HepG2 (cell line): ENCODE measurements around the gene CNOT2. TPM values are rescaled to one million over a fixed set of nuclear protein-coding genes. Genes with fewer than 3 reads are reported as not detected.
A peak's percentile ranks its signal among the peaks of the same experiment; 100 is the strongest.

Experiments
- AKNA ChIP-seq: sonication (generic); formaldehyde crosslinking; IDR thresholded peaks from 2 replicates; pipeline ENCODE4 v1.4.0; 2020; ENCODE audit warnings: missing genetic modification reagents, borderline replicate concordance
- IKZF1 ChIP-seq: fragments of 450-650 bp; IDR thresholded peaks from 2 replicates; pipeline ENCODE4 v1.7.1; 2016
- NFATC3 ChIP-seq: sonication (generic); formaldehyde crosslinking; IDR thresholded peaks from 2 replicates; pipeline ENCODE4 v1.5.1; 2020; ENCODE audit warnings: mild to moderate bottlenecking, missing genetic modification reagents
- NR2F2 ChIP-seq: IDR thresholded peaks from 2 replicates; pipeline ENCODE4 v1.6.1; 2012; ENCODE audit warnings: low read depth, inconsistent platforms, borderline replicate concordance
- RBFOX2 ChIP-seq: fragments of 200-400 bp; formaldehyde crosslinking; IDR thresholded peaks from 2 replicates; pipeline ENCODE4 v1.6.1; 2017; ENCODE audit warnings: low read depth, mild to moderate bottlenecking, low read length
- ZNF253 ChIP-seq: sonication (generic); formaldehyde crosslinking; IDR thresholded peaks from 2 replicates; pipeline ENCODE4 v1.8.0; 2022; ENCODE audit warnings: mild to moderate bottlenecking, missing genetic modification reagents, borderline replicate concordance
- ZNF350 ChIP-seq: sonication (generic); formaldehyde crosslinking; IDR thresholded peaks from 2 replicates; pipeline ENCODE4 v1.4.0; 2020; ENCODE audit warnings: mild to moderate bottlenecking, low read depth, missing genetic modification reagents, borderline replicate concordance
- ZNF567 ChIP-seq: sonication (generic); formaldehyde crosslinking; IDR thresholded peaks from 2 replicates; pipeline ENCODE4 v1.8.1; 2023; ENCODE audit warnings: mild to moderate bottlenecking, missing genetic modification reagents, borderline replicate concordance
- ZNF652 ChIP-seq: IDR thresholded peaks from 2 replicates; pipeline ENCODE4 v1.6.1; 2016; ENCODE audit warnings: low read depth, borderline replicate concordance
- ZNF775 ChIP-seq: sonication (generic); formaldehyde crosslinking; IDR thresholded peaks from 2 replicates; pipeline ENCODE4 v1.4.0; 2020; ENCODE audit warnings: missing genetic modification reagents, mild to moderate bottlenecking, moderate library complexity, borderline replicate concordance
- ZNF839 ChIP-seq: sonication (generic); formaldehyde crosslinking; IDR thresholded peaks from 2 replicates; pipeline ENCODE4 v1.4.0; 2020; ENCODE audit warnings: missing genetic modification reagents, mild to moderate bottlenecking, borderline replicate concordance
- ZSCAN30 ChIP-seq: sonication (generic); formaldehyde crosslinking; IDR thresholded peaks from 2 replicates; pipeline ENCODE4 v1.5.0; 2020; ENCODE audit warnings: mild to moderate bottlenecking, missing genetic modification reagents
- polyA plus RNA-seq, 8 experiments: library from polyadenylated mRNA; depleted of rRNA in 3 of 8; stranded (reverse) in 7 of 8; unstranded in 1 of 8; fragments of >200 nt; fragmentation: Illumina TruSeq in 4 of 8; extraction: Trizol in 4 of 8; gene quantifications; 2 replicates each; pipeline versions ENCODE4 v1.2.1 to v1.2.3, GENCODE V29; 2011 to 2016; ENCODE audit warnings: low read depth in 4 of 8, missing spikeins in 1 of 8, mixed read lengths in 1 of 8; ENCODE audit not compliant: insufficient read depth in 1 of 8
- total RNA-seq, 5 experiments: library from RNA; depleted of rRNA; stranded (reverse); fragments of >200 nt; fragmentation: Illumina TruSeq; extraction: Trizol; gene quantifications; 2 replicates each; pipeline ENCODE4 v1.2.3, GENCODE V29; 2016; ENCODE audit warnings: low read depth in 1 of 5
- TF ChIP-seq, protein P1 (sequence below): sonication (generic); formaldehyde crosslinking; IDR thresholded peaks from 2 replicates; pipeline ENCODE4 v1.5.0; 2020; ENCODE audit warnings: missing genetic modification reagents
- TF ChIP-seq, protein P2 (sequence below): sonication (generic); formaldehyde crosslinking; IDR thresholded peaks from 2 replicates; pipeline ENCODE4 v1.4.0; 2020; ENCODE audit warnings: missing genetic modification reagents, borderline replicate concordance
- TF ChIP-seq, protein P3 (sequence below): sonication (generic); formaldehyde crosslinking; IDR thresholded peaks from 2 replicates; pipeline ENCODE4 v1.5.1; 2020; ENCODE audit warnings: mild to moderate bottlenecking, missing genetic modification reagents, moderate library complexity

The CNOT2 gene
- total and polyA plus RNA-seq, 2 of the 13 experiments (the other 11 are each of a cell fraction or from before 2014, with no cell fraction given): 54.5 to 76.6 TPM

DNA sequence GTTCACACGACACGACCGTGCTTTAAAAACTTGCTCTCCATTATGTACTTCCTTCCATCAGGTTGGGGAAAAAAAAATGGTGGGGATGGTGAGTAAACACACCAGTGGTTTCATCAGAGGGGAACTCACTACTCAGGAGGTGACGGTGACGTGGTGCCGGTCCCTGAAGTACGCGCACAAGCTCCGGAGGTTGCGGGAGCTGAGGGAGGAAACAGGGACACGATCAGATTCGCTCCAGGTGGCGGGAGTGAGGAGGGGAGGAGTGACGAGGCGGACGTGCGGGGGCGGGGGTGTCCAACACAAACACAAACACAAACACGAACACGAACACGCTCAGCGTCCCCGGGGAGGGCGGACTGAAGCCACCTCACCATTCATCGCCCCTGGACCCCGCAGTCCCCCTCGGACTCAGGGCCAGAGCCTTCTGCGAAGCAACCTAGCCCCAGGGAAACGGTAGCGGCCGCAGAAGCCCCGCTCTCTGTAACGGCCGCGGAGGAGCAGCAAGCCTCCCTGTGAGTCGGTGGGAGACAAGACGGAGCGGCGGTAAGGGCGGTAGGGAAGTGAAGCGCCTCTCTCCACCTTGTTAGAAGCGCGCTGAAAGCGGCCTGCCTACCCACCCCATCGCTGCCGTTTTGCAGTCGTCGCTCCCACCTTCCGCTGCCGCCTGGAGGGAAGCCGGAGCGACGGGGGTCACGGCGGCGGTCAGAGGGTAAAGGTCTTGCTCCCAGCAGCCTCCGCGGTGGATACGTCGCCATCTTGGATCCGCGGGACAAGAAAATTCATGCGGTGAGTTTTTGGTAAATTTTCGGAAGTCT lies at the start of gene CNOT2 (continued):
- TF ChIP-seq, protein P1, sequence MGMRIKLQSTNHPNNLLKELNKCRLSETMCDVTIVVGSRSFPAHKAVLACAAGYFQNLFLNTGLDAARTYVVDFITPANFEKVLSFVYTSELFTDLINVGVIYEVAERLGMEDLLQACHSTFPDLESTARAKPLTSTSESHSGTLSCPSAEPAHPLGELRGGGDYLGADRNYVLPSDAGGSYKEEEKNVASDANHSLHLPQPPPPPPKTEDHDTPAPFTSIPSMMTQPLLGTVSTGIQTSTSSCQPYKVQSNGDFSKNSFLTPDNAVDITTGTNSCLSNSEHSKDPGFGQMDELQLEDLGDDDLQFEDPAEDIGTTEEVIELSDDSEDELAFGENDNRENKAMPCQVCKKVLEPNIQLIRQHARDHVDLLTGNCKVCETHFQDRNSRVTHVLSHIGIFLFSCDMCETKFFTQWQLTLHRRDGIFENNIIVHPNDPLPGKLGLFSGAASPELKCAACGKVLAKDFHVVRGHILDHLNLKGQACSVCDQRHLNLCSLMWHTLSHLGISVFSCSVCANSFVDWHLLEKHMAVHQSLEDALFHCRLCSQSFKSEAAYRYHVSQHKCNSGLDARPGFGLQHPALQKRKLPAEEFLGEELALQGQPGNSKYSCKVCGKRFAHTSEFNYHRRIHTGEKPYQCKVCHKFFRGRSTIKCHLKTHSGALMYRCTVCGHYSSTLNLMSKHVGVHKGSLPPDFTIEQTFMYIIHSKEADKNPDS: 0 out of 2 replicates have a peak, but pooled peaks have one; percentile 74
- peak; percentile 89 for TF ChIP-seq ZNF350
- TF ChIP-seq, protein P2, sequence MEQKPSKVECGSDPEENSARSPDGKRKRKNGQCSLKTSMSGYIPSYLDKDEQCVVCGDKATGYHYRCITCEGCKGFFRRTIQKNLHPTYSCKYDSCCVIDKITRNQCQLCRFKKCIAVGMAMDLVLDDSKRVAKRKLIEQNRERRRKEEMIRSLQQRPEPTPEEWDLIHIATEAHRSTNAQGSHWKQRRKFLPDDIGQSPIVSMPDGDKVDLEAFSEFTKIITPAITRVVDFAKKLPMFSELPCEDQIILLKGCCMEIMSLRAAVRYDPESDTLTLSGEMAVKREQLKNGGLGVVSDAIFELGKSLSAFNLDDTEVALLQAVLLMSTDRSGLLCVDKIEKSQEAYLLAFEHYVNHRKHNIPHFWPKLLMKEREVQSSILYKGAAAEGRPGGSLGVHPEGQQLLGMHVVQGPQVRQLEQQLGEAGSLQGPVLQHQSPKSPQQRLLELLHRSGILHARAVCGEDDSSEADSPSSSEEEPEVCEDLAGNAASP (CRISPR knock-in tag): no peak
- TF ChIP-seq ZSCAN30 (CRISPR knock-in tag): no peak
- TF ChIP-seq ZNF775 (CRISPR knock-in tag): no peak
- TF ChIP-seq AKNA (CRISPR knock-in tag): no peak
- peak; percentile 83 for TF ChIP-seq NR2F2
- no peak for TF ChIP-seq ZNF253 (CRISPR knock-in tag)
- peak; percentile 96 for TF ChIP-seq ZNF839 (CRISPR knock-in tag)
- peak; percentile 97 for TF ChIP-seq RBFOX2
- TF ChIP-seq IKZF1: no peak
- TF ChIP-seq NFATC3: no peak
- TF ChIP-seq, protein P3, sequence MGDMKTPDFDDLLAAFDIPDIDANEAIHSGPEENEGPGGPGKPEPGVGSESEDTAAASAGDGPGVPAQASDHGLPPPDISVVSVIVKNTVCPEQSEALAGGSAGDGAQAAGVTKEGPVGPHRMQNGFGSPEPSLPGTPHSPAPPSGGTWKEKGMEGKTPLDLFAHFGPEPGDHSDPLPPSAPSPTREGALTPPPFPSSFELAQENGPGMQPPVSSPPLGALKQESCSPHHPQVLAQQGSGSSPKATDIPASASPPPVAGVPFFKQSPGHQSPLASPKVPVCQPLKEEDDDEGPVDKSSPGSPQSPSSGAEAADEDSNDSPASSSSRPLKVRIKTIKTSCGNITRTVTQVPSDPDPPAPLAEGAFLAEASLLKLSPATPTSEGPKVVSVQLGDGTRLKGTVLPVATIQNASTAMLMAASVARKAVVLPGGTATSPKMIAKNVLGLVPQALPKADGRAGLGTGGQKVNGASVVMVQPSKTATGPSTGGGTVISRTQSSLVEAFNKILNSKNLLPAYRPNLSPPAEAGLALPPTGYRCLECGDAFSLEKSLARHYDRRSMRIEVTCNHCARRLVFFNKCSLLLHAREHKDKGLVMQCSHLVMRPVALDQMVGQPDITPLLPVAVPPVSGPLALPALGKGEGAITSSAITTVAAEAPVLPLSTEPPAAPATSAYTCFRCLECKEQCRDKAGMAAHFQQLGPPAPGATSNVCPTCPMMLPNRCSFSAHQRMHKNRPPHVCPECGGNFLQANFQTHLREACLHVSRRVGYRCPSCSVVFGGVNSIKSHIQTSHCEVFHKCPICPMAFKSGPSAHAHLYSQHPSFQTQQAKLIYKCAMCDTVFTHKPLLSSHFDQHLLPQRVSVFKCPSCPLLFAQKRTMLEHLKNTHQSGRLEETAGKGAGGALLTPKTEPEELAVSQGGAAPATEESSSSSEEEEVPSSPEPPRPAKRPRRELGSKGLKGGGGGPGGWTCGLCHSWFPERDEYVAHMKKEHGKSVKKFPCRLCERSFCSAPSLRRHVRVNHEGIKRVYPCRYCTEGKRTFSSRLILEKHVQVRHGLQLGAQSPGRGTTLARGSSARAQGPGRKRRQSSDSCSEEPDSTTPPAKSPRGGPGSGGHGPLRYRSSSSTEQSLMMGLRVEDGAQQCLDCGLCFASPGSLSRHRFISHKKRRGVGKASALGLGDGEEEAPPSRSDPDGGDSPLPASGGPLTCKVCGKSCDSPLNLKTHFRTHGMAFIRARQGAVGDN: peak; percentile 95
- TF ChIP-seq ZNF567 (CRISPR knock-in tag): peak; percentile 97; the same call in 1 of the 2 replicates
- peak; percentile 65; the same call in 1 of the 2 replicates for TF ChIP-seq ZNF652
